Measurements from ENCODE around the gene CMYA5. TPM values are rescaled to one million over a fixed set of nuclear protein-coding genes. Genes with fewer than 3 reads are reported as not detected.
A peak's percentile ranks its signal among the peaks of the same experiment; 100 is the strongest.

The CMYA5 gene
- total RNA-seq, 3 donors from 2014 or later = 5.0 to 132 (median 37.0) TPM

- Histone ChIP-seq H3K4me3 (no peak overlapping the region), H3K36me3 (no peaks in the 10 kb centered on the region), H3K4me1 (no peaks in the 10 kb centered on the region), H3K27me3 (no peaks in the 10 kb centered on the region), H3K9me3 (no peaks in the 10 kb centered on the region), H3K27ac (no peak overlapping the region)
- intact Hi-C loops (cut with DNase I; ENCODE audit: low total_unique reads) = no loop called here
- TF ChIP-seq POLR2A (IDR thresholded peaks at IDR 0.05) = no peak
- no peak for DNase-seq (ENCODE audit: low spot score in 2 of 2)
Observed at GRCh38 chr5:79745255-79745654, 55.6 kb downstream of the CMYA5 start.

- no peak overlapping the region for H3K4me3 ChIP-seq
- DNase-seq (ENCODE audit: low spot score in 2 of 2) = no peak
- H3K9me3 ChIP-seq = no peaks in the 10 kb centered on the region
- intact Hi-C loops (cut with DNase I; ENCODE audit: low total_unique reads) = no loop called here
- no peaks in the 10 kb centered on the region for H3K4me1 ChIP-seq
- no peaks in the 10 kb centered on the region for H3K27me3 ChIP-seq
- no peaks in the 10 kb centered on the region for H3K36me3 ChIP-seq
- TF ChIP-seq POLR2AphosphoS5 (IDR thresholded peaks at IDR 0.05) (no peak), CTCF (IDR thresholded peaks at IDR 0.05) (no peak), POLR2A (IDR thresholded peaks at IDR 0.05) (no peak)
- no peak overlapping the region for H3K27ac ChIP-seq
Observed at GRCh38 chr5:79746642-79747569, 57.3 kb downstream of the CMYA5 start.

GRCh38 chr5:79750611-79751510 lies 61.2 kb downstream of the CMYA5 start:
- no peak overlapping the region for H3K4me3 ChIP-seq
- DNase-seq (ENCODE audit: low spot score in 2 of 2) = no peak
- H3K27ac ChIP-seq = peak overlapping the region in 1 of 2 donors; percentile 28
- intact Hi-C loops (cut with DNase I; ENCODE audit: low total_unique reads) = no loop called here
- H3K27me3 ChIP-seq = no peaks in the 10 kb centered on the region
- H3K4me1 ChIP-seq = no peaks in the 10 kb centered on the region
- H3K36me3 ChIP-seq = no peaks in the 10 kb centered on the region
- H3K9me3 ChIP-seq = no peaks in the 10 kb centered on the region
- TF ChIP-seq POLR2AphosphoS5 (IDR thresholded peaks at IDR 0.05) (no peak), CTCF (IDR thresholded peaks at IDR 0.05) (no peak), POLR2A (IDR thresholded peaks at IDR 0.05) (no peak)

GRCh38 chr5:79753092-79753491 lies 63.5 kb downstream of the CMYA5 start:
- no peak overlapping the region for H3K27ac ChIP-seq

More at GRCh38 chr5:79753092-79753491, 63.5 kb downstream of the CMYA5 start:
- Histone ChIP-seq H3K4me3 (no peak overlapping the region), H3K9me3 (no peaks in the 10 kb centered on the region), H3K27me3 (no peaks in the 10 kb centered on the region), H3K36me3 (no peaks in the 10 kb centered on the region), H3K4me1 (no peaks in the 10 kb centered on the region)
- TF ChIP-seq POLR2AphosphoS5 (IDR thresholded peaks at IDR 0.05) (no peak), POLR2A (IDR thresholded peaks at IDR 0.05) (no peak), CTCF (IDR thresholded peaks at IDR 0.05) (no peak)
- intact Hi-C loops (cut with DNase I; ENCODE audit: low total_unique reads) = no loop called here
- DNase-seq (ENCODE audit: low spot score in 2 of 2) = no peak

Measured in breast epithelium (tissue), 4 donors.